ENCODE data around the gene AACS.

GRCh38 chr12:125097427-125097826 is 32.2 kb downstream of the AACS start:
- TF ChIP-seq CTCF (conservative IDR thresholded peaks at IDR 0.05): no peak
- no peak for TF ChIP-seq EZH2 (IDR thresholded peaks at IDR 0.05; ENCODE audit: low read depth)
